Panc1 (cell line): ENCODE data around the gene PDE11A. TPM values are rescaled to one million over a fixed set of nuclear protein-coding genes. Genes with fewer than 3 reads are reported as not detected.

Experiments
- ATAC-seq: fragments of 200-7000 bp; cut with Tn5 transposase; 2 replicates; pipeline ENCODE4 v1.9.1; 2020; ENCODE audit warnings: mild to moderate bottlenecking, moderate library complexity
- BruUV-seq: library from RNA; stranded (reverse); fragments of 400-500 nt; replicated peaks from 2 replicates; lab custom pipeline; 2021; lab: Mats Ljungman, UMichigan
- CTCF ChIA-PET: fragments of 300-600 bp; sonication (Branson Sonifier 250); formaldehyde crosslinking; loops from one replicate; lab custom pipeline; 2022; ENCODE audit warnings: antibody characterized with exemption; lab: Charles Lee
- POLR2A ChIA-PET: fragments of 300-600 bp; sonication (Branson Sonifier 250); formaldehyde crosslinking; loops from one replicate; lab custom pipeline; 2022; ENCODE audit warnings: antibody characterized with exemption; lab: Charles Lee
- DNase-seq: peaks from one replicate; pipeline ENCODE4 v3.0.0-alpha.2; 2010; ENCODE audit warnings: low read depth, low spot score
- H3K27ac ChIP-seq: 2 replicates; pipeline ENCODE4 v1.5.1; 2011; ENCODE audit warnings: mild to moderate bottlenecking, low read length, inconsistent platforms
- H3K27me3 ChIP-seq: fragments of 200-500 bp; sonication (Bioruptor generic); 2 replicates; pipeline ENCODE4 v1.6.0; 2014; ENCODE audit warnings: low read length, inconsistent platforms; ENCODE audit not compliant: control insufficient read depth, insufficient read depth
- H3K36me3 ChIP-seq: fragments of 200-500 bp; sonication (Bioruptor generic); 2 replicates; pipeline ENCODE4 v1.5.1; 2014; ENCODE audit warnings: inconsistent platforms, mild to moderate bottlenecking, low read length, moderate library complexity; ENCODE audit not compliant: control insufficient read depth, insufficient read depth
- H3K4me1 ChIP-seq: 2 replicates; pipeline ENCODE4 v1.5.1; 2011; ENCODE audit warnings: inconsistent platforms, mild to moderate bottlenecking, low read length, moderate library complexity; ENCODE audit not compliant: control insufficient read depth, insufficient read depth
- H3K4me3 ChIP-seq, 2 experiments: 2 replicates each; pipeline ENCODE4 v1.5.1; 2011 to 2012; ENCODE audit warnings: low read depth in 2 of 2, low read length in 2 of 2, mild to moderate bottlenecking in 2 of 2, inconsistent platforms in 1 of 2, moderate library complexity in 1 of 2
- H3K9me3 ChIP-seq: fragments of 200-500 bp; sonication (Bioruptor generic); 2 replicates; pipeline ENCODE4 v1.5.1; 2014; ENCODE audit warnings: low read depth, mild to moderate bottlenecking, inconsistent platforms, low read length, moderate library complexity; ENCODE audit not compliant: control insufficient read depth, insufficient read depth
- POLR2AphosphoS5 ChIP-seq: IDR thresholded peaks from 2 replicates; pipeline ENCODE4 v1.6.1; 2012; ENCODE audit warnings: mild to moderate bottlenecking, low read depth, low read length, moderate library complexity
- SIN3A ChIP-seq: IDR thresholded peaks from 2 replicates; pipeline ENCODE4 v1.6.1; 2012; ENCODE audit warnings: low read depth, mild to moderate bottlenecking, low read length, moderate library complexity, borderline replicate concordance; ENCODE audit not compliant: insufficient read depth
- TCF7L2 ChIP-seq: IDR thresholded peaks from 2 replicates; pipeline ENCODE4 v1.6.1; 2011; ENCODE audit warnings: mild to moderate bottlenecking, low read depth, low read length, inconsistent platforms
- in situ Hi-C: cut with HindIII; loops from 2 replicates; pipeline ENCODE4 v1.10.0; 2016; ENCODE audit warnings: low sequenced_read_pairs, low pct_unique_long_range_greater_than_20kb
- intact Hi-C: fragments of 100-400 bp; cut with micrococcal nuclease; formaldehyde crosslinking; loops from one replicate; pipeline ENCODE4 v1.10.0; 2022; ENCODE audit not compliant: unreplicated experiment
- total RNA-seq: library from RNA; stranded (reverse); gene quantifications from one replicate; pipeline ENCODE4 v1.2.1, GENCODE V29; 2021; ENCODE audit not compliant: unreplicated experiment
- TF ChIP-seq, protein P1 (sequence below): fragments of 450-650 bp; IDR thresholded peaks from 2 replicates; pipeline ENCODE4 v1.5.1; 2017; ENCODE audit warnings: mild to moderate bottlenecking
- TF ChIP-seq, protein P2 (sequence below), 2 experiments: IDR thresholded peaks; 2 replicates each; pipeline ENCODE4 v1.6.1; 2011 to 2012; ENCODE audit warnings: low read depth in 2 of 2, control low read depth in 1 of 2, low read length in 1 of 2, mild to moderate bottlenecking in 1 of 2, moderate library complexity in 1 of 2; ENCODE audit not compliant: insufficient read depth in 1 of 2

The PDE11A gene
- total RNA-seq, 1 experiment from 2014 or later: not detected

- no peaks in the 10 kb centered on the region for H3K36me3 ChIP-seq
- CTCF ChIA-PET: no interaction called here
- peaks cover 5% of the 10 kb centered on the region for H3K4me1 ChIP-seq
- ATAC-seq (no peak), DNase-seq (no peak)
- in situ Hi-C loops (no loop called here), intact Hi-C loops (no loop called here)
- no peaks in the 10 kb centered on the region for H3K9me3 ChIP-seq
- BruUV-seq: no TSS peak
- POLR2A ChIA-PET: interaction anchor here (0.6 kb wide), 1 partner anchor 154 kb away, joined by 3 read pairs; no protein-coding TSS in a partner anchor
- no peak overlapping the region for H3K4me3 ChIP-seq
- TF ChIP-seq TCF7L2: no peak
- no peak for TF ChIP-seq POLR2AphosphoS5
- no peak for TF ChIP-seq SIN3A
- TF ChIP-seq, protein P1, sequence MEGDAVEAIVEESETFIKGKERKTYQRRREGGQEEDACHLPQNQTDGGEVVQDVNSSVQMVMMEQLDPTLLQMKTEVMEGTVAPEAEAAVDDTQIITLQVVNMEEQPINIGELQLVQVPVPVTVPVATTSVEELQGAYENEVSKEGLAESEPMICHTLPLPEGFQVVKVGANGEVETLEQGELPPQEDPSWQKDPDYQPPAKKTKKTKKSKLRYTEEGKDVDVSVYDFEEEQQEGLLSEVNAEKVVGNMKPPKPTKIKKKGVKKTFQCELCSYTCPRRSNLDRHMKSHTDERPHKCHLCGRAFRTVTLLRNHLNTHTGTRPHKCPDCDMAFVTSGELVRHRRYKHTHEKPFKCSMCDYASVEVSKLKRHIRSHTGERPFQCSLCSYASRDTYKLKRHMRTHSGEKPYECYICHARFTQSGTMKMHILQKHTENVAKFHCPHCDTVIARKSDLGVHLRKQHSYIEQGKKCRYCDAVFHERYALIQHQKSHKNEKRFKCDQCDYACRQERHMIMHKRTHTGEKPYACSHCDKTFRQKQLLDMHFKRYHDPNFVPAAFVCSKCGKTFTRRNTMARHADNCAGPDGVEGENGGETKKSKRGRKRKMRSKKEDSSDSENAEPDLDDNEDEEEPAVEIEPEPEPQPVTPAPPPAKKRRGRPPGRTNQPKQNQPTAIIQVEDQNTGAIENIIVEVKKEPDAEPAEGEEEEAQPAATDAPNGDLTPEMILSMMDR: no peak
- TF ChIP-seq, protein P2, sequence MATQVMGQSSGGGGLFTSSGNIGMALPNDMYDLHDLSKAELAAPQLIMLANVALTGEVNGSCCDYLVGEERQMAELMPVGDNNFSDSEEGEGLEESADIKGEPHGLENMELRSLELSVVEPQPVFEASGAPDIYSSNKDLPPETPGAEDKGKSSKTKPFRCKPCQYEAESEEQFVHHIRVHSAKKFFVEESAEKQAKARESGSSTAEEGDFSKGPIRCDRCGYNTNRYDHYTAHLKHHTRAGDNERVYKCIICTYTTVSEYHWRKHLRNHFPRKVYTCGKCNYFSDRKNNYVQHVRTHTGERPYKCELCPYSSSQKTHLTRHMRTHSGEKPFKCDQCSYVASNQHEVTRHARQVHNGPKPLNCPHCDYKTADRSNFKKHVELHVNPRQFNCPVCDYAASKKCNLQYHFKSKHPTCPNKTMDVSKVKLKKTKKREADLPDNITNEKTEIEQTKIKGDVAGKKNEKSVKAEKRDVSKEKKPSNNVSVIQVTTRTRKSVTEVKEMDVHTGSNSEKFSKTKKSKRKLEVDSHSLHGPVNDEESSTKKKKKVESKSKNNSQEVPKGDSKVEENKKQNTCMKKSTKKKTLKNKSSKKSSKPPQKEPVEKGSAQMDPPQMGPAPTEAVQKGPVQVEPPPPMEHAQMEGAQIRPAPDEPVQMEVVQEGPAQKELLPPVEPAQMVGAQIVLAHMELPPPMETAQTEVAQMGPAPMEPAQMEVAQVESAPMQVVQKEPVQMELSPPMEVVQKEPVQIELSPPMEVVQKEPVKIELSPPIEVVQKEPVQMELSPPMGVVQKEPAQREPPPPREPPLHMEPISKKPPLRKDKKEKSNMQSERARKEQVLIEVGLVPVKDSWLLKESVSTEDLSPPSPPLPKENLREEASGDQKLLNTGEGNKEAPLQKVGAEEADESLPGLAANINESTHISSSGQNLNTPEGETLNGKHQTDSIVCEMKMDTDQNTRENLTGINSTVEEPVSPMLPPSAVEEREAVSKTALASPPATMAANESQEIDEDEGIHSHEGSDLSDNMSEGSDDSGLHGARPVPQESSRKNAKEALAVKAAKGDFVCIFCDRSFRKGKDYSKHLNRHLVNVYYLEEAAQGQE (IDR thresholded peaks at IDR 0.05; ENCODE audit: insufficient read depth in 1 of 2, low read depth in 2 of 2, low read length in 1 of 2): no peak
- H3K27ac ChIP-seq: no peak overlapping the region
- H3K27me3 ChIP-seq: peaks cover 5% of the 10 kb centered on the region
Measured at GRCh38 chr2:177597759-177598158, 474.8 kb downstream of the PDE11A start.

- no peak overlapping the region for H3K27ac ChIP-seq
- ChIA-PET CTCF (no interaction called here), POLR2A (interaction anchor here (0.6 kb wide), 1 partner anchor 61 kb away, joined by 6 read pairs; no protein-coding TSS in a partner anchor)
- H3K27me3 ChIP-seq: peaks cover 5% of the 10 kb centered on the region
- no peak for DNase-seq
- intact Hi-C loops (no loop called here), in situ Hi-C loops (no loop called here)
- H3K4me1 ChIP-seq: peaks cover 5% of the 10 kb centered on the region
- no peaks in the 10 kb centered on the region for H3K36me3 ChIP-seq
- no TSS peak for BruUV-seq
- TF ChIP-seq POLR2AphosphoS5 (no peak), TCF7L2 (no peak), SIN3A (no peak)
- TF ChIP-seq, protein P2 (IDR thresholded peaks at IDR 0.05; ENCODE audit: insufficient read depth in 1 of 2, low read depth in 2 of 2, low read length in 1 of 2): no peak
- TF ChIP-seq, protein P1: no peak
- no peak for ATAC-seq
- H3K4me3 ChIP-seq: no peak overlapping the region
- H3K9me3 ChIP-seq: no peaks in the 10 kb centered on the region
Measured at GRCh38 chr2:177596866-177597265, 475.7 kb downstream of the PDE11A start.
